HEK293 (cell line): ENCODE data around the gene UBE3C.

ENCODE experiments used
- FEZF1 ChIP-seq: fragments of 450-650 bp; formaldehyde crosslinking; IDR thresholded peaks from 2 replicates; pipeline ENCODE4 v1.5.1; 2016; ENCODE audit warnings: missing biosample characterization, missing genetic modification characterization
- GFI1B ChIP-seq: fragments of 450-650 bp; formaldehyde crosslinking; IDR thresholded peaks from 2 replicates; pipeline ENCODE4 v1.5.1; 2016; ENCODE audit warnings: missing biosample characterization, missing genetic modification characterization
- INSM2 ChIP-seq: fragments of 450-650 bp; formaldehyde crosslinking; IDR thresholded peaks from 2 replicates; pipeline ENCODE4 v1.5.1; 2016; ENCODE audit warnings: missing biosample characterization, missing genetic modification characterization
- KLF1 ChIP-seq: fragments of 450-650 bp; formaldehyde crosslinking; IDR thresholded peaks from 2 replicates; pipeline ENCODE4 v1.5.1; 2016; ENCODE audit warnings: missing biosample characterization, missing genetic modification characterization
- KLF7 ChIP-seq: fragments of 450-650 bp; formaldehyde crosslinking; IDR thresholded peaks from 2 replicates; pipeline ENCODE4 v1.5.1; 2016; ENCODE audit warnings: missing biosample characterization, missing genetic modification characterization, borderline replicate concordance
- PATZ1 ChIP-seq: fragments of 450-650 bp; formaldehyde crosslinking; IDR thresholded peaks from 2 replicates; pipeline ENCODE4 v1.5.1; 2016; ENCODE audit warnings: missing biosample characterization, missing genetic modification characterization
- REST ChIP-seq: fragments of 450-650 bp; formaldehyde crosslinking; IDR thresholded peaks from 2 replicates; pipeline ENCODE4 v1.5.1; 2016; ENCODE audit warnings: missing biosample characterization, missing genetic modification characterization
- SP2 ChIP-seq: fragments of 450-650 bp; formaldehyde crosslinking; IDR thresholded peaks from 2 replicates; pipeline ENCODE4 v1.5.1; 2016; ENCODE audit warnings: missing biosample characterization, missing genetic modification characterization
- SP7 ChIP-seq: fragments of 450-650 bp; formaldehyde crosslinking; IDR thresholded peaks from 2 replicates; pipeline ENCODE4 v1.5.1; 2016; ENCODE audit warnings: missing biosample characterization, missing genetic modification characterization
- WT1 ChIP-seq: fragments of 450-650 bp; formaldehyde crosslinking; IDR thresholded peaks from 2 replicates; pipeline ENCODE4 v1.5.1; 2016; ENCODE audit warnings: missing biosample characterization, missing genetic modification characterization
- ZBTB1 ChIP-seq: fragments of 450-650 bp; formaldehyde crosslinking; IDR thresholded peaks from 2 replicates; pipeline ENCODE4 v1.5.1; 2016; ENCODE audit warnings: missing biosample characterization, missing genetic modification characterization
- ZBTB20 ChIP-seq: fragments of 450-650 bp; formaldehyde crosslinking; IDR thresholded peaks from 2 replicates; pipeline ENCODE4 v1.5.1; 2016; ENCODE audit warnings: missing biosample characterization, missing genetic modification characterization
- ZBTB6 ChIP-seq: fragments of 450-650 bp; formaldehyde crosslinking; IDR thresholded peaks from 2 replicates; pipeline ENCODE4 v1.5.1; 2017; ENCODE audit warnings: missing biosample characterization, missing genetic modification characterization
- ZEB2 ChIP-seq: fragments of 450-650 bp; formaldehyde crosslinking; IDR thresholded peaks from 2 replicates; pipeline ENCODE4 v1.5.1; 2016; ENCODE audit warnings: missing biosample characterization, missing genetic modification characterization
- ZIC2 ChIP-seq: fragments of 450-650 bp; formaldehyde crosslinking; IDR thresholded peaks from 2 replicates; pipeline ENCODE4 v1.5.1; 2016; ENCODE audit warnings: missing biosample characterization, missing genetic modification characterization
- ZNF114 ChIP-seq: fragments of 450-650 bp; formaldehyde crosslinking; IDR thresholded peaks from 2 replicates; pipeline ENCODE4 v1.5.0; 2017; ENCODE audit warnings: missing biosample characterization, missing genetic modification characterization
- ZNF174 ChIP-seq: fragments of 450-650 bp; formaldehyde crosslinking; IDR thresholded peaks from 2 replicates; pipeline ENCODE4 v1.5.0; 2017; ENCODE audit warnings: missing biosample characterization, mild to moderate bottlenecking, missing genetic modification characterization
- ZNF175 ChIP-seq: fragments of 450-650 bp; formaldehyde crosslinking; IDR thresholded peaks from 2 replicates; pipeline ENCODE4 v1.5.1; 2016; ENCODE audit warnings: missing biosample characterization, missing genetic modification characterization
- ZNF24 ChIP-seq: fragments of 450-650 bp; formaldehyde crosslinking; IDR thresholded peaks from 2 replicates; pipeline ENCODE4 v1.5.1; 2016; ENCODE audit warnings: missing biosample characterization, missing genetic modification characterization
- ZNF354C ChIP-seq: fragments of 450-650 bp; formaldehyde crosslinking; IDR thresholded peaks from 2 replicates; pipeline ENCODE4 v1.5.1; 2016; ENCODE audit warnings: missing biosample characterization, missing genetic modification characterization, low read depth, borderline replicate concordance
- ZNF510 ChIP-seq: fragments of 450-650 bp; formaldehyde crosslinking; IDR thresholded peaks from 2 replicates; pipeline ENCODE4 v1.5.1; 2018; ENCODE audit warnings: mild to moderate bottlenecking, missing genetic modification characterization, missing biosample characterization; ENCODE audit not compliant: insufficient replicate concordance
- ZNF585B ChIP-seq: fragments of 450-650 bp; formaldehyde crosslinking; IDR thresholded peaks from 2 replicates; pipeline ENCODE4 v1.5.1; 2016; ENCODE audit warnings: missing biosample characterization, missing genetic modification characterization
- ZNF747 ChIP-seq: fragments of 450-650 bp; formaldehyde crosslinking; IDR thresholded peaks from 2 replicates; pipeline ENCODE4 v1.5.1; 2016; ENCODE audit warnings: missing biosample characterization, missing genetic modification characterization
- ZNF768 ChIP-seq: fragments of 450-650 bp; formaldehyde crosslinking; IDR thresholded peaks from 2 replicates; pipeline ENCODE4 v1.5.1; 2018; ENCODE audit warnings: missing biosample characterization, mild to moderate bottlenecking, missing genetic modification characterization
- ZNF776 ChIP-seq: fragments of 450-650 bp; formaldehyde crosslinking; IDR thresholded peaks from 2 replicates; pipeline ENCODE4 v1.5.0; 2017; ENCODE audit warnings: missing biosample characterization, missing genetic modification characterization, borderline replicate concordance
- TF ChIP-seq, protein P1 (sequence below): fragments of 450-650 bp; formaldehyde crosslinking; IDR thresholded peaks from 2 replicates; pipeline ENCODE4 v1.5.1; 2016; ENCODE audit warnings: missing biosample characterization, missing genetic modification characterization
- TF ChIP-seq, protein P2 (sequence below): fragments of 450-650 bp; formaldehyde crosslinking; IDR thresholded peaks from 2 replicates; pipeline ENCODE4 v1.5.1; 2016; ENCODE audit warnings: missing biosample characterization, missing genetic modification characterization
- TF ChIP-seq, protein P3 (sequence below): fragments of 450-650 bp; formaldehyde crosslinking; optimal IDR thresholded peaks from 2 replicates; pipeline ENCODE3; 2016; ENCODE audit warnings: missing biosample characterization, mild to moderate bottlenecking, missing genetic modification characterization

The UBE3C gene

GRCh38 chr7:157138424-157139110 lies at the start of gene UBE3C (continued):
- no peak for TF ChIP-seq REST (tag by site-specific recombination)
- peak; percentile 64 for TF ChIP-seq FEZF1 (tag by site-specific recombination)
- 0 out of 2 replicates have a peak, but pooled peaks have one; percentile 49 for TF ChIP-seq GFI1B
- peak; percentile 33 for TF ChIP-seq SP2 (tag by site-specific recombination)
- TF ChIP-seq INSM2 (tag by site-specific recombination), result peak; percentile 32; the same call in 1 of the 2 replicates
- peak; percentile 48; the same call in 1 of the 2 replicates for TF ChIP-seq WT1 (tag by site-specific recombination)
- TF ChIP-seq ZNF747 (tag by site-specific recombination), result no peak
- no peak for TF ChIP-seq ZNF776 (tag by site-specific recombination)
- TF ChIP-seq, protein P1, sequence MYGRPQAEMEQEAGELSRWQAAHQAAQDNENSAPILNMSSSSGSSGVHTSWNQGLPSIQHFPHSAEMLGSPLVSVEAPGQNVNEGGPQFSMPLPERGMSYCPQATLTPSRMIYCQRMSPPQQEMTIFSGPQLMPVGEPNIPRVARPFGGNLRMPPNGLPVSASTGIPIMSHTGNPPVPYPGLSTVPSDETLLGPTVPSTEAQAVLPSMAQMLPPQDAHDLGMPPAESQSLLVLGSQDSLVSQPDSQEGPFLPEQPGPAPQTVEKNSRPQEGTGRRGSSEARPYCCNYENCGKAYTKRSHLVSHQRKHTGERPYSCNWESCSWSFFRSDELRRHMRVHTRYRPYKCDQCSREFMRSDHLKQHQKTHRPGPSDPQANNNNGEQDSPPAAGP (tag by site-specific recombination), result peak; percentile 76; the same call in 1 of the 2 replicates
- peak; percentile 97 for TF ChIP-seq PATZ1
- peak; percentile 70 for TF ChIP-seq KLF1 (tag by site-specific recombination)
- peak; percentile 67; the same call in 1 of the 2 replicates for TF ChIP-seq ZEB2
- TF ChIP-seq, protein P2, sequence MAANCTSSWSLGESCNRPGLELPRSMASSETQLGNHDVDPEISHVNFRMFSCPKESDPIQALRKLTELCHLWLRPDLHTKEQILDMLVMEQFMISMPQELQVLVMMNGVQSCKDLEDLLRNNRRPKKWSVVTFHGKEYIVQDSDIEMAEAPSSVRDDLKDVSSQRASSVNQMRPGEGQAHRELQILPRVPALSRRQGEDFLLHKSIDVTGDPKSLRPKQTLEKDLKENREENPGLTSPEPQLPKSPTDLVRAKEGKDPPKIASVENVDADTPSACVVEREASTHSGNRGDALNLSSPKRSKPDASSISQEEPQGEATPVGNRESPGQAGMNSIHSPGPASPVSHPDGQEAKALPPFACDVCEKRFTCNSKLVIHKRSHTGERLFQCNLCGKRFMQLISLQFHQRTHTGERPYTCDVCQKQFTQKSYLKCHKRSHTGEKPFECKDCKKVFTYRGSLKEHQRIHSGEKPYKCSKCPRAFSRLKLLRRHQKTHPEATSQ (tag by site-specific recombination), result peak; percentile 82; the same call in 1 of the 2 replicates
- no peak for TF ChIP-seq ZBTB20 (tag by site-specific recombination)
- no peak for TF ChIP-seq ZNF24 (tag by site-specific recombination)
- TF ChIP-seq ZBTB1 (tag by site-specific recombination), result peak; percentile 100
- TF ChIP-seq KLF7 (tag by site-specific recombination), result no peak
- TF ChIP-seq, protein P3, sequence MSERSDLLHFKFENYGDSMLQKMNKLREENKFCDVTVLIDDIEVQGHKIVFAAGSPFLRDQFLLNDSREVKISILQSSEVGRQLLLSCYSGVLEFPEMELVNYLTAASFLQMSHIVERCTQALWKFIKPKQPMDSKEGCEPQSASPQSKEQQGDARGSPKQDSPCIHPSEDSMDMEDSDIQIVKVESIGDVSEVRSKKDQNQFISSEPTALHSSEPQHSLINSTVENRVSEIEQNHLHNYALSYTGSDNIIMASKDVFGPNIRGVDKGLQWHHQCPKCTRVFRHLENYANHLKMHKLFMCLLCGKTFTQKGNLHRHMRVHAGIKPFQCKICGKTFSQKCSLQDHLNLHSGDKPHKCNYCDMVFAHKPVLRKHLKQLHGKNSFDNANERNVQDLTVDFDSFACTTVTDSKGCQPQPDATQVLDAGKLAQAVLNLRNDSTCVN (tag by site-specific recombination), result peak; percentile 88
- peak; percentile 52; the same call in 1 of the 2 replicates for TF ChIP-seq ZIC2
- no peak for TF ChIP-seq ZNF768 (tag by site-specific recombination)
- no peak for TF ChIP-seq ZNF585B (tag by site-specific recombination)
- peak; percentile 85 for TF ChIP-seq ZBTB6
- TF ChIP-seq ZNF510 (tag by site-specific recombination), result no peak
- no peak for TF ChIP-seq ZNF354C (tag by site-specific recombination)
- TF ChIP-seq ZNF114, result no peak
- TF ChIP-seq ZNF174 (tag by site-specific recombination), result no peak
- TF ChIP-seq SP7 (tag by site-specific recombination), result peak; percentile 67; the same call in 1 of the 2 replicates
- no peak for TF ChIP-seq ZNF175 (tag by site-specific recombination)
